Cardiac fibroblast (primary cell): Measurements from ENCODE around the gene GRID2.

Experiments
- DNase-seq, 2 donors: peaks; one replicate each; pipeline versions ENCODE4 v3.0.0 to v3.0.0-alpha.2; 2010; ENCODE audit warnings: low read depth in 2 of 2
- H3K4me3 ChIP-seq, 2 donors: replicated peaks in 1 of 2; 1 replicate in 1 of 2; 2 replicates in 1 of 2; pipeline ENCODE4 v1.5.1; 2011; ENCODE audit warnings: low read depth in 2 of 2, low read length in 2 of 2, mild to moderate bottlenecking in 2 of 2, moderate library complexity in 1 of 2
- CTCF ChIP-seq: IDR thresholded peaks from one replicate; pipeline ENCODE4 v1.5.1; 2011; ENCODE audit warnings: low read depth, mild to moderate bottlenecking, low read length, inconsistent platforms

GRID2 gene

GRCh38 chr4:92791871-92792440, 488.2 kb downstream of the GRID2 start:
- TF ChIP-seq CTCF = no peak
- no peak overlapping the region for H3K4me3 ChIP-seq
- no peak for DNase-seq

DNA sequence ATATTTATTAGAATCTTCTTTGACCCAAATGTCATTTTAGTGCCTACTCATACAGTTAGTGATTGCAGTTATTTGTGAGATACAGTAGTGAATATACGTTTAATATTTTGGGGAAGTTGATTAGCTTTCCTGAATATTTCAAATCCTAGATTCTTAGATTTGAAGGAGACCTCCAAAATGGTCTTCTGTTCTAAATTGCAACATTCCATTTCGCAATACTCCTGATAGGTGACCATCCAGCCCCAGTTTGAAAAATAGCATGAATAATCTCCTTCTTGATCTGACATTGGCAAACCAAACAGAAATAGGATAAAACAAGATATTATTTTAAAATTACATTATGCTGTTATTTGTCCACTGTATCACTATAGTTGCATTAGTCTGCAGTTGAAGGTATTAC, 505.6 kb downstream of the GRID2 start:
- no peak for DNase-seq
- no peak for TF ChIP-seq CTCF
- H3K4me3 ChIP-seq = no peak overlapping the region

GRCh38 chr4:92812652-92813051, 508.9 kb downstream of the GRID2 start:
- no peak for DNase-seq

GRCh38 chr4:92814677-92815076, 510.9 kb downstream of the GRID2 start:
- no peak overlapping the region for H3K4me3 ChIP-seq
- DNase-seq = no peak
- TF ChIP-seq CTCF = no peak

More at GRCh38 chr4:92812652-92813051, 508.9 kb downstream of the GRID2 start:
- H3K4me3 ChIP-seq = no peak overlapping the region
- TF ChIP-seq CTCF = no peak

GRCh38 chr4:92825256-92825655, 521.5 kb downstream of the GRID2 start:
- DNase-seq = no peak
- H3K4me3 ChIP-seq = no peak overlapping the region
- no peak for TF ChIP-seq CTCF

DNA sequence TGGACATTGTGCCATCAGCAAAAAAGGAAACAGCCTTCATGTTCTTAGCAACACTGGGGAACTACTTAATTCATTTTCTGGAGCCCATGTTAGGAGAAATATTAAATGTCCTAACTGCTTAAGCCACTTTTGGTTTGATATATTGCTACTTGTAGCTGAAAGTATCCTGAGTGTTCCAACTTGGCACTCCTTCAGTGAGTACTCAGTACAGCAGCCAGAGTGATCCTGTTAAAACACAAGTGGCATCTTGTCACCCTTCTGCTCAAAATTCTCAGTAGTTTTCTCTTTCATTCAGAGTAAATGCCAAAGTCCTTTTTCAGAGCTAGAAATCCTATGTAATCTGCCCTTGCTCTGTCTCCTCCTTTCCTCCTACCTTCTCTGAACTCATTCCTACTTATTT, 522.0 kb downstream of the GRID2 start:
- no peak for TF ChIP-seq CTCF
- DNase-seq = no peak
- H3K4me3 ChIP-seq = no peak overlapping the region

DNA sequence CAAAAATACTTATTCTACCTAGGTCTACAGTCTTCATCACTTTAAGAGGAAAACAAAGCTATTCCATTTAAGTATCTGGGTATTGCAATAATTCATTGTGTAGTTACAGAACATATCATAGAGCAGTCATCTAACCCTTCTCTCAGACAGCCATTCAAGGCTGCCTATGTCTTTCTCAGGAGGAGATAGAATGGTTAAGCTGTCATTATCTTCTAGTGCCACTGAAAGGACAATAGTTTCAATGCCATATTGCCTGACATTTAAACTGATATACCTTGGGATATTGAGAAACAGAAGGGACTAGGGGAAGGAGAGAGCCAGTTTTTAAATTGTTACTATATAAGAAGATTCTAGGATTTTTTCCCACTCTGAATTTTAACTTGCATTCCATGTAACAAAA, 527.0 kb downstream of the GRID2 start:
- DNase-seq = no peak
- no peak overlapping the region for H3K4me3 ChIP-seq
- no peak for TF ChIP-seq CTCF
